Thyroid gland (tissue), 4 donors: ENCODE results near the gene ACADSB. TPM values are rescaled to one million over a fixed set of nuclear protein-coding genes. Genes with fewer than 3 reads are reported as not detected.

Source experiments
- DNase-seq, 2 donors: peaks; one replicate each; pipeline ENCODE4 v3.0.0-alpha.2; 2019
- H3K27ac ChIP-seq, 3 donors: fragments of 200-600 bp; sonication (generic); 1 replicate in 2 of 3; 2 replicates in 1 of 3; pipeline ENCODE4 v1.5.1; 2016 to 2019; ENCODE audit warnings: mild to moderate bottlenecking in 1 of 3, moderate library complexity in 1 of 3
- H3K27me3 ChIP-seq: fragments of 200-600 bp; sonication (generic); one replicate; pipeline ENCODE4 v1.5.1; 2019
- H3K36me3 ChIP-seq, 2 donors: fragments of 200-600 bp; sonication (generic); one replicate each; pipeline ENCODE4 v1.5.1; 2016 to 2019
- H3K4me1 ChIP-seq, 2 donors: fragments of 200-600 bp; sonication (generic); one replicate each; pipeline ENCODE4 v1.5.1; 2017 to 2019
- H3K4me3 ChIP-seq, 3 donors: fragments of 200-600 bp; sonication (generic); replicated peaks in 1 of 3; 1 replicate in 2 of 3; 2 replicates in 1 of 3; pipeline ENCODE4 v1.5.1; 2016; ENCODE audit warnings: mild to moderate bottlenecking in 1 of 3
- H3K9me3 ChIP-seq: fragments of 200-600 bp; sonication (generic); one replicate; pipeline ENCODE4 v1.5.1; 2017
- POLR2A ChIP-seq, 2 donors: fragments of 450-650 bp; IDR thresholded peaks; one replicate each; pipeline ENCODE4 v1.6.1; 2017; ENCODE audit warnings: antibody characterized with exemption in 2 of 2, mild to moderate bottlenecking in 2 of 2, moderate library complexity in 1 of 2
- WGBS, 2 donors: methylation state at CpG; one replicate each; pipeline ENCODE4 v1.1.5; 2017; 5-methylcytosine and 5-hydroxymethylcytosine counted together
- intact Hi-C: fragments of 100-400 bp; cut with DNase I; formaldehyde crosslinking; loops from one replicate; pipeline ENCODE4 v1.15.1; 2023
- total RNA-seq, 4 donors: library from RNA; depleted of rRNA; stranded (reverse); fragments of >200 nt; gene quantifications; one replicate each; pipeline ENCODE4 v1.2.3, GENCODE V29; 2016
- TF ChIP-seq, protein P1 (sequence below), 6 experiments: fragments of 200-600 bp in 3 of 6; fragments of 450-650 bp in 3 of 6; sonication (generic) in 3 of 6; IDR thresholded peaks; one replicate each; pipeline ENCODE4 v1.5.1; 2016 to 2019; ENCODE audit warnings: antibody characterized with exemption in 6 of 6, mild to moderate bottlenecking in 2 of 6, inconsistent platforms in 1 of 6, moderate library complexity in 1 of 6

The ACADSB gene
- total RNA-seq, 4 donors from 2014 or later, result 14.4 to 23.8 (median 17.5) TPM

DNA sequence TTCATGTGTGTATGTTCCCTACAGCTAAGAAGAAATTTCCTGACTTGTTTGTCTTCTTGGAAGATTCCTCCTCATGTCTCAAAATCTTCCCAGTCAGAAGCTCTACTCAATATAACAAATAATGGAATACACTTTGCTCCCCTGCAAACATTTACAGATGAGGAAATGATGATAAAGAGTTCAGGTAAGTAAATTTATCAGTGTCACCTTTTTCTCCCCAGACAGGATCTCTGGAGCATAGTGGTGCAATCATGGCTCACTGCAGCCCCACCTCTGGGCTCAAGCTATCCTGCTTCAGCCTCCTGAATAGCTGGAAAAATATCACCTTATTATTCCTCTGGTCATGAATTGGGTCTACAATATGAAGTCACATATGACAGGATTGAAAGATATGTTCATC is 25.5 kb downstream of the ACADSB start:
- TF ChIP-seq, protein P1, sequence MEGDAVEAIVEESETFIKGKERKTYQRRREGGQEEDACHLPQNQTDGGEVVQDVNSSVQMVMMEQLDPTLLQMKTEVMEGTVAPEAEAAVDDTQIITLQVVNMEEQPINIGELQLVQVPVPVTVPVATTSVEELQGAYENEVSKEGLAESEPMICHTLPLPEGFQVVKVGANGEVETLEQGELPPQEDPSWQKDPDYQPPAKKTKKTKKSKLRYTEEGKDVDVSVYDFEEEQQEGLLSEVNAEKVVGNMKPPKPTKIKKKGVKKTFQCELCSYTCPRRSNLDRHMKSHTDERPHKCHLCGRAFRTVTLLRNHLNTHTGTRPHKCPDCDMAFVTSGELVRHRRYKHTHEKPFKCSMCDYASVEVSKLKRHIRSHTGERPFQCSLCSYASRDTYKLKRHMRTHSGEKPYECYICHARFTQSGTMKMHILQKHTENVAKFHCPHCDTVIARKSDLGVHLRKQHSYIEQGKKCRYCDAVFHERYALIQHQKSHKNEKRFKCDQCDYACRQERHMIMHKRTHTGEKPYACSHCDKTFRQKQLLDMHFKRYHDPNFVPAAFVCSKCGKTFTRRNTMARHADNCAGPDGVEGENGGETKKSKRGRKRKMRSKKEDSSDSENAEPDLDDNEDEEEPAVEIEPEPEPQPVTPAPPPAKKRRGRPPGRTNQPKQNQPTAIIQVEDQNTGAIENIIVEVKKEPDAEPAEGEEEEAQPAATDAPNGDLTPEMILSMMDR (IDR thresholded peaks at IDR 0.05), result no peak
- TF ChIP-seq POLR2A (IDR thresholded peaks at IDR 0.05), result no peak
- no peak overlapping the region for H3K27ac ChIP-seq
- no peaks in the 10 kb centered on the region for H3K27me3 ChIP-seq
- DNase-seq, result no peak
- H3K9me3 ChIP-seq, result no peaks in the 10 kb centered on the region
- peaks cover 0 to 7% of the 10 kb centered on the region in 2 donors for H3K36me3 ChIP-seq
- no peaks in the 10 kb centered on the region for H3K4me1 ChIP-seq
- H3K4me3 ChIP-seq, result no peak overlapping the region
- intact Hi-C loops, result no loop called here

DNA sequence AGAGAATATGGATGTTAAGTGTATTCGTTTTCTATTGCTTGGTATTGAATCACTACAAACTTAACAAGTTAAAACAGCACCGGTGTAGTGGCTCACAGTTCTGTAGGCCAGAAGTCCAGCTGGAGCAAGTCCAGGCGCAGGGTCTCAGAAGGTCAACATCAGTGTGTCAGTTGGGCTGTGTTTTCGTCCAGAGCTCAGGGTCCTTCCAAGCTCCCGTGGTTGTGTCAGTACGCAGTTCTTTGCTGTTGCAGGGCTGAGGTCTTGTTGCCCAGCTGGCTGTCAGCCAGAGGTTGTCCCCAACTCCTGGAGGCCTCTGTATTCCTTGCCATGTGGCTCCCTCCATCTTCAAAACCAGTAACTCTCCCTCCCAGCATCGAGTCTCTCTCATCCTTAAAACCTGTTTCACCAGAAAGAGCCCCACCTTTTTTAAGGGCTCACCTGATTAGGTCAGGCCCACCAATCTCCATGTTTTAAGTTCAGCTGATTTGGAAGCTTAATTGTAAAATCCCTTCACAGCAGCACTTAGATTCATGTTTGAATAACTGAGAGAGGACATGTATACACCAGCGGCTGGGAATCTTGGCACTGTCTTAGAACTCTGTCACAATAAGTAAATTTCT is 26.8 kb downstream of the ACADSB start:
- WGBS, 2 donors, result 93 to 94% methylated on average over 8 of the region's 8 CpGs
- Histone ChIP-seq H3K9me3 (no peaks in the 10 kb centered on the region), H3K27ac (no peak overlapping the region), H3K4me3 (no peak overlapping the region), H3K27me3 (no peaks in the 10 kb centered on the region), H3K36me3 (peaks cover 0 to 7% of the 10 kb centered on the region in 2 donors), H3K4me1 (no peaks in the 10 kb centered on the region)
- DNase-seq, result no peak
- no peak for TF ChIP-seq POLR2A (IDR thresholded peaks at IDR 0.05)
- TF ChIP-seq, protein P1 (IDR thresholded peaks at IDR 0.05), result no peak
- intact Hi-C loops, result no loop called here

DNA sequence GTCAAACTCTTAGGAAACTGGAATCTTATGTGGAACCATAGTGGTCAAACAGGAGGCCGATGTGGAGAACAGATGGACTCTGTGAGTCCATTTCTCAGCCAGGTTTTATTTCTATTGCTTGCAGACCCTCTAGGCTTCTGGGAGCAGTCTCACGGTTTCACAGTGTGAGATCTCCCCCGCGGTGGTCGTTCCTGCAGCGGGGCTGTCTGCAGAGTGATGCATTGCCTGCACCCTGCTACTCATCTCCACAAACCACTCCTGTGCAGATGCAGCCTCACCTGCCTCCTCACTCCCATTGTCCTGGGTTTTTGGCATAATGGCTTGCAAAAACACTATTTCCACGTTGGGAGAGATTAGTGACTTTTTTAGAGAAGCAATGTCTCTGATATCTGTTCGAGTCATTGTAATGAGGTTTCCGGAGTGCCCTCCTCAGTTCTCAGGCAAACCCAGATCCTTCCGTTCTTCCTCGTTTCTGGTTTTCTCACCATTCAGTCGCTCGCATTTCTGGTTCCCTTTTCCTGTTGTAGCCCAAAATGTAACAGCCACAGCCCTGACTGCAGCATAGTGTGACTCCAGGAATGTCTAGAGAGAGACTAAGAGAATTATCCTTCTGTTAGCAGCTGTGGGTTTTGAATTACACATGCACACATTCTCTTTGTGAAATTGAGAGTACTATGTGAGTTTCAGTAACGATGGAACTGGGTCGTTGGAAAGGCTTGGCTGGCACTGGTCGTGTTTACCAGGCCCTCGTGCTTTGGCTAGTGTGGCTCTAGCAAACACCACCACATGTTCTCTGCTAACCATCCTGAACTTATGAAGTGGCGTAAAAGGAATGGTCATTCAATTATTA is 30.2 kb downstream of the ACADSB start:
- no peak for DNase-seq
- H3K9me3 ChIP-seq, result no peaks in the 10 kb centered on the region
- TF ChIP-seq, protein P1 (IDR thresholded peaks at IDR 0.05), result no peak
- TF ChIP-seq POLR2A (IDR thresholded peaks at IDR 0.05), result no peak
- H3K4me1 ChIP-seq, result no peaks in the 10 kb centered on the region
- H3K27ac ChIP-seq, result no peak overlapping the region
- WGBS, 2 donors, result 69 to 74% methylated on average over 18 of the region's 18 CpGs
- no peaks in the 10 kb centered on the region for H3K27me3 ChIP-seq
- no peak overlapping the region for H3K4me3 ChIP-seq
- peaks cover 0 to 7% of the 10 kb centered on the region in 2 donors for H3K36me3 ChIP-seq
- intact Hi-C loops, result no loop called here

DNA sequence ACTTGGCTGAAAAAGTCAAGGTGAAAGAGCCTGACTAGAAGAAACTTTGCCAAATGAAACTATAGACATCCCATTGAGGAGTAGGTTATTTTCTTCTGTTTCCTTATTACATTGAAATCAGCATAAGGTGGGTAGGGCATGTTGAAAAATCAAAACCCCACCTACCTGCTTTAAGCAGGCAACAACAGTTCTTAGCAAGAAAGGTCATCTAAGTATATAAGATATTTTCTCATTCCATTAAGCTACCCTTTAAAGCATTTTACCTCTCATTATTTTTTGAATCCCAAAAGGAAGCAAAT is 30.8 kb downstream of the ACADSB start:
- DNase-seq, result no peak
- Histone ChIP-seq H3K4me1 (no peaks in the 10 kb centered on the region), H3K4me3 (no peak overlapping the region), H3K9me3 (no peaks in the 10 kb centered on the region), H3K27me3 (no peaks in the 10 kb centered on the region), H3K36me3 (peaks cover 0 to 12% of the 10 kb centered on the region in 2 donors), H3K27ac (no peak overlapping the region)
- TF ChIP-seq, protein P1 (IDR thresholded peaks at IDR 0.05), result no peak
- TF ChIP-seq POLR2A (IDR thresholded peaks at IDR 0.05), result no peak
- intact Hi-C loops, result no loop called here

DNA sequence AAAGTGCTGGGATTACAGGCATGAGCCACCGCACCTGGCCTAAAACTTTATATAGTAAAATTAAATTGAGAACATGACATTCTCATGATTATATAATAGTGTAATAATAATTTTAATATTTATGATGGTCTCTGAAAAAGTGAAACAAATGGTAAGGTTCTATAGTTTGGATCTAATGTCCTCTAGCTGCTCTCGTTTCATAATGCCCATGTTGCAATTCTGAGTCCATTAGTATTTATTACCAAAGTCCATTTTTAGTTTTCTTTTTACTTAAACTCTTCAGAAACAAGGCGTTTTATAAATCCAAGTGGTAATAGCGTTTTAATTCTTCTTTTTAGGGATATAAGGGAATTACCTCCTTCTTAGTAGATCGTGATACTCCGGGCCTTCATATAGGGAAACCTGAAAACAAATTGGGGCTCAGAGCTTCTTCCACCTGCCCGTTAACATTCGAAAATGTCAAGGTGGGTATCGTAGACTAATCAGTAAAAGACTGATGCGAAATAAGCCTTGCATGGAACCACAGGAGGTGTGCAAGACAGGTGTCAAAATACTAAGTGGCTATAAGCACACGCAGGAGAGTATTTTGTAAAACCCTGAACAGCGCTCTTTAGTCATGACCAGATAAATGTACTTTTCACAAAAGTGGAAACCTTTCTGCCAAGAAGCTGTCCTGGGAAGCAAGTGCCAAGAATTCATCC is 34.1 kb downstream of the ACADSB start:
- no peaks in the 10 kb centered on the region for H3K27me3 ChIP-seq
- no peaks in the 10 kb centered on the region for H3K4me1 ChIP-seq
- intact Hi-C loops, result no loop called here
- peaks cover 0 to 14% of the 10 kb centered on the region in 2 donors for H3K36me3 ChIP-seq
- H3K9me3 ChIP-seq, result no peaks in the 10 kb centered on the region
- no peak overlapping the region for H3K27ac ChIP-seq
- no peak overlapping the region for H3K4me3 ChIP-seq
- DNase-seq, result no peak
- TF ChIP-seq POLR2A (IDR thresholded peaks at IDR 0.05), result no peak
- TF ChIP-seq, protein P1 (IDR thresholded peaks at IDR 0.05), result no peak
- WGBS, 2 donors, result 89% methylated on average over 12 of the region's 12 CpGs
